Measurements from ENCODE around the gene POC1A. TPM values are rescaled to one million over a fixed set of nuclear protein-coding genes. Genes with fewer than 3 reads are reported as not detected.

The POC1A gene
- total and polyA plus RNA-seq, 9 of the 15 experiments (the other 6 are each of a cell fraction or from before 2014, with no cell fraction given) = 7.2 to 17.5 (median 12.1) TPM

- POLR2A ChIA-PET = interaction anchor here (0.6 to 0.9 kb wide), 4 partner anchors 18 to 407 kb away, joined by 3 read pairs; partner anchors contain the start of gene RPL29
- Histone ChIP-seq H3K27ac (ENCODE audit: extremely low read depth, low read depth, low read length) (no peak overlapping the region; the same call in 2 of the 3 replicates), H3K27me3 (ENCODE audit: control insufficient read depth in 2 of 2, insufficient read depth in 2 of 2, low read length in 2 of 2) (no peaks in the 10 kb centered on the region), H3K9ac (ENCODE audit: insufficient read depth in 1 of 2, low read depth in 2 of 2, low read length in 2 of 2) (peak overlapping the region in 1 of 2 experiments; percentile 72; a peak in 1 of 4 replicates), H3K9me3 (replicated peaks; ENCODE audit: control insufficient read depth, insufficient read depth, low read depth, low read length) (no peaks in the 10 kb centered on the region), H3K4me2 (ENCODE audit: insufficient read depth, low read length) (no peak overlapping the region), H3K79me2 (ENCODE audit: control insufficient read depth, insufficient read depth, low read length) (no peaks in the 10 kb centered on the region), H2AFZ (ENCODE audit: low read depth, low read length) (no peak overlapping the region), H4K20me1 (replicated peaks; ENCODE audit: control insufficient read depth, insufficient read depth, low read length) (no peaks in the 10 kb centered on the region), H3K4me3 (no peak overlapping the region), H3K36me3 (ENCODE audit: control insufficient read depth, insufficient read depth, low read length) (peaks cover 8% of the 10 kb centered on the region; the same call in 1 of the 3 replicates), H3K9me1 (ENCODE audit: control insufficient read depth, insufficient read depth, low read length) (no peaks in the 10 kb centered on the region), H3K4me1 (replicated peaks in 1 of 2; ENCODE audit: control insufficient read depth in 2 of 2, insufficient read depth in 2 of 2, low read length in 2 of 2) (peaks cover 21 to 38% of the 10 kb centered on the region in 2 experiments)
- BruUV-seq (replicated peaks) = no TSS peak
- ATAC-seq = no peak
- in situ Hi-C loops (cut with MboI) (no loop called here), intact Hi-C loops (cut with micrococcal nuclease) (no loop called here)
- 80% methylated on average over 3 of the region's 3 CpGs for WGBS (ENCODE audit: insufficient coverage, low coverage, missing lambda C conversion rate)
- no peak for DNase-seq (ENCODE audit: extremely low read depth in 1 of 4, low spot score in 3 of 4)
- CTCF ChIA-PET (ENCODE audit: low intra/inter-chr PET ratio) = no interaction called here
- FAIRE-seq = no peak
- TF ChIP-seq, protein P1, sequence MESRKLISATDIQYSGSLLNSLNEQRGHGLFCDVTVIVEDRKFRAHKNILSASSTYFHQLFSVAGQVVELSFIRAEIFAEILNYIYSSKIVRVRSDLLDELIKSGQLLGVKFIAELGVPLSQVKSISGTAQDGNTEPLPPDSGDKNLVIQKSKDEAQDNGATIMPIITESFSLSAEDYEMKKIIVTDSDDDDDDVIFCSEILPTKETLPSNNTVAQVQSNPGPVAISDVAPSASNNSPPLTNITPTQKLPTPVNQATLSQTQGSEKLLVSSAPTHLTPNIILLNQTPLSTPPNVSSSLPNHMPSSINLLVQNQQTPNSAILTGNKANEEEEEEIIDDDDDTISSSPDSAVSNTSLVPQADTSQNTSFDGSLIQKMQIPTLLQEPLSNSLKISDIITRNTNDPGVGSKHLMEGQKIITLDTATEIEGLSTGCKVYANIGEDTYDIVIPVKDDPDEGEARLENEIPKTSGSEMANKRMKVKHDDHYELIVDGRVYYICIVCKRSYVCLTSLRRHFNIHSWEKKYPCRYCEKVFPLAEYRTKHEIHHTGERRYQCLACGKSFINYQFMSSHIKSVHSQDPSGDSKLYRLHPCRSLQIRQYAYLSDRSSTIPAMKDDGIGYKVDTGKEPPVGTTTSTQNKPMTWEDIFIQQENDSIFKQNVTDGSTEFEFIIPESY (CRISPR knock-in tag; IDR thresholded peaks at IDR 0.05) = no peak
- TF ChIP-seq CREBBP (IDR thresholded peaks at IDR 0.05; ENCODE audit: low read depth, low read length) = no peak
- no peak for TF ChIP-seq CCNT2 (IDR thresholded peaks at IDR 0.05; ENCODE audit: borderline replicate concordance, extremely low read depth, insufficient read length, low read depth, low read length)
- no peak for TF ChIP-seq ZNF668 (CRISPR knock-in tag; IDR thresholded peaks at IDR 0.05)
- TF ChIP-seq MIER1 (IDR thresholded peaks at IDR 0.05; ENCODE audit: low read depth) = no peak
- TF ChIP-seq, protein P2, sequence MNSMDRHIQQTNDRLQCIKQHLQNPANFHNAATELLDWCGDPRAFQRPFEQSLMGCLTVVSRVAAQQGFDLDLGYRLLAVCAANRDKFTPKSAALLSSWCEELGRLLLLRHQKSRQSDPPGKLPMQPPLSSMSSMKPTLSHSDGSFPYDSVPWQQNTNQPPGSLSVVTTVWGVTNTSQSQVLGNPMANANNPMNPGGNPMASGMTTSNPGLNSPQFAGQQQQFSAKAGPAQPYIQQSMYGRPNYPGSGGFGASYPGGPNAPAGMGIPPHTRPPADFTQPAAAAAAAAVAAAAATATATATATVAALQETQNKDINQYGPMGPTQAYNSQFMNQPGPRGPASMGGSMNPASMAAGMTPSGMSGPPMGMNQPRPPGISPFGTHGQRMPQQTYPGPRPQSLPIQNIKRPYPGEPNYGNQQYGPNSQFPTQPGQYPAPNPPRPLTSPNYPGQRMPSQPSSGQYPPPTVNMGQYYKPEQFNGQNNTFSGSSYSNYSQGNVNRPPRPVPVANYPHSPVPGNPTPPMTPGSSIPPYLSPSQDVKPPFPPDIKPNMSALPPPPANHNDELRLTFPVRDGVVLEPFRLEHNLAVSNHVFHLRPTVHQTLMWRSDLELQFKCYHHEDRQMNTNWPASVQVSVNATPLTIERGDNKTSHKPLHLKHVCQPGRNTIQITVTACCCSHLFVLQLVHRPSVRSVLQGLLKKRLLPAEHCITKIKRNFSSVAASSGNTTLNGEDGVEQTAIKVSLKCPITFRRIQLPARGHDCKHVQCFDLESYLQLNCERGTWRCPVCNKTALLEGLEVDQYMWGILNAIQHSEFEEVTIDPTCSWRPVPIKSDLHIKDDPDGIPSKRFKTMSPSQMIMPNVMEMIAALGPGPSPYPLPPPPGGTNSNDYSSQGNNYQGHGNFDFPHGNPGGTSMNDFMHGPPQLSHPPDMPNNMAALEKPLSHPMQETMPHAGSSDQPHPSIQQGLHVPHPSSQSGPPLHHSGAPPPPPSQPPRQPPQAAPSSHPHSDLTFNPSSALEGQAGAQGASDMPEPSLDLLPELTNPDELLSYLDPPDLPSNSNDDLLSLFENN (IDR thresholded peaks at IDR 0.05; ENCODE audit: low read depth in 2 of 2, low read length in 2 of 2) = no peak
- no peak for TF ChIP-seq RERE (CRISPR knock-in tag; IDR thresholded peaks at IDR 0.05; ENCODE audit: borderline replicate concordance)
- no peak for TF ChIP-seq HNRNPUL1 (IDR thresholded peaks at IDR 0.05; ENCODE audit: low read length)
Measured at GRCh38 chr3:52087731-52088130, 66.5 kb downstream of the POC1A start.

All from K562 (cell line).